Measurements from ENCODE around the gene DISP3. TPM values are rescaled to one million over a fixed set of nuclear protein-coding genes. Genes with fewer than 3 reads are reported as not detected.

The DISP3 gene
- total RNA-seq, 2 experiments from 2014 or later = 0.97 to 1.7 TPM

- POLR2A ChIA-PET = no interaction called here
- BruUV-seq (replicated peaks) = no TSS peak
- TF ChIP-seq CTCF (conservative IDR thresholded peaks at IDR 0.05; ENCODE audit: low read length) (no peak), EZH2phosphoT487 (IDR thresholded peaks at IDR 0.05; ENCODE audit: borderline replicate concordance, low read depth, low read length) (no peak)
Observed at GRCh38 chr1:11444907-11445306, 34.0 kb upstream of the DISP3 start.

DNA sequence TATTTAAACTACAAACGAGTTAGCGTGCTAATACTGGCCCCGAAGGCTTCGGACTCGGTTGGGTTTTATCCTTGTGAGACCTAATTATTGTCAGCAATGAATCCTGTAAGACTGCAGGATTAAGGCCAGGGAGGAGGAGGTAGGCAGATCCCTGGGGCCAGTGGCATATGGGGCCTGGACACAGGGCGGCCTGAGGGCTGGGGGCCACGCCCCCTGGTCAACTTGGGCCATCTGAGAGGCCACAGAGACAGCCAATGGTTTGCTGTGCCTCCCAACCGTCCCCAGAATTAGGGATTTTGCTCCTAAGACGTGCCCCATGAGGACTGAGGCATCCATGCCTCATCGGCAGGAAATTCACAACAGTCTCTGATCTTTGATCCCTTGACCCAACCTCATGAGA, 31.1 kb upstream of the DISP3 start:
- Histone ChIP-seq H3K4me3 (ENCODE audit: low read depth, low read length, poor library complexity, severe bottlenecking) (no peak overlapping the region), H3K4me1 (ENCODE audit: insufficient read depth, low read length, poor library complexity, severe bottlenecking) (no peaks in the 10 kb centered on the region), H2AFZ (ENCODE audit: low read length) (no peak overlapping the region), H3K27ac (ENCODE audit: low read depth, low read length, poor library complexity, severe bottlenecking) (no peak overlapping the region), H3K9me2 (ENCODE audit: insufficient read depth, low read length) (no peaks in the 10 kb centered on the region), H3K4me2 (ENCODE audit: low read length) (no peak overlapping the region), H3K79me2 (ENCODE audit: insufficient read depth, low read depth, low read length) (no peaks in the 10 kb centered on the region), H3K36me3 (ENCODE audit: insufficient read depth, low read length) (no peaks in the 10 kb centered on the region), H3K9me3 (ENCODE audit: low read length) (no peaks in the 10 kb centered on the region), H4K20me1 (ENCODE audit: insufficient read depth, low read length) (no peaks in the 10 kb centered on the region)
- TF ChIP-seq EZH2phosphoT487 (IDR thresholded peaks at IDR 0.05; ENCODE audit: borderline replicate concordance, low read depth, low read length) = no peak
- no peak for TF ChIP-seq CTCF (conservative IDR thresholded peaks at IDR 0.05; ENCODE audit: low read length)
- ChIA-PET POLR2A (no interaction called here), CTCF (ENCODE audit: unreplicated experiment) (no interaction called here)
- intact Hi-C loops (cut with micrococcal nuclease; ENCODE audit: unreplicated experiment) = no loop called here
- BruUV-seq (replicated peaks) = no TSS peak
- no peak for DNase-seq (ENCODE audit: low spot score)

More at GRCh38 chr1:11444907-11445306, 34.0 kb upstream of the DISP3 start:
- no peaks in the 10 kb centered on the region for H3K79me2 ChIP-seq (ENCODE audit: insufficient read depth, low read depth, low read length)
- no peak overlapping the region for H3K4me3 ChIP-seq (ENCODE audit: low read depth, low read length, poor library complexity, severe bottlenecking)
- DNase-seq (ENCODE audit: low spot score) = no peak
- H3K9me2 ChIP-seq (ENCODE audit: insufficient read depth, low read length) = no peaks in the 10 kb centered on the region
- intact Hi-C loops (cut with micrococcal nuclease; ENCODE audit: unreplicated experiment) = no loop called here
- no peaks in the 10 kb centered on the region for H3K4me1 ChIP-seq (ENCODE audit: insufficient read depth, low read length, poor library complexity, severe bottlenecking)
- H3K36me3 ChIP-seq (ENCODE audit: insufficient read depth, low read length) = no peaks in the 10 kb centered on the region
- CTCF ChIA-PET (ENCODE audit: unreplicated experiment) = no interaction called here
- H3K4me2 ChIP-seq (ENCODE audit: low read length) = no peak overlapping the region
- H3K27ac ChIP-seq (ENCODE audit: low read depth, low read length, poor library complexity, severe bottlenecking) = no peak overlapping the region
- no peaks in the 10 kb centered on the region for H4K20me1 ChIP-seq (ENCODE audit: insufficient read depth, low read length)
- no peak overlapping the region for H2AFZ ChIP-seq (ENCODE audit: low read length)
- no peaks in the 10 kb centered on the region for H3K9me3 ChIP-seq (ENCODE audit: low read length)

GRCh38 chr1:11448373-11449099, 30.4 kb upstream of the DISP3 start:
- Histone ChIP-seq H2AFZ (ENCODE audit: low read length) (no peak overlapping the region), H3K79me2 (ENCODE audit: insufficient read depth, low read depth, low read length) (no peaks in the 10 kb centered on the region), H3K27ac (ENCODE audit: low read depth, low read length, poor library complexity, severe bottlenecking) (no peak overlapping the region), H3K4me1 (ENCODE audit: insufficient read depth, low read length, poor library complexity, severe bottlenecking) (no peaks in the 10 kb centered on the region), H3K4me3 (ENCODE audit: low read depth, low read length, poor library complexity, severe bottlenecking) (no peak overlapping the region), H3K4me2 (ENCODE audit: low read length) (no peak overlapping the region), H3K9me3 (ENCODE audit: low read length) (no peaks in the 10 kb centered on the region), H3K9me2 (ENCODE audit: insufficient read depth, low read length) (no peaks in the 10 kb centered on the region), H4K20me1 (ENCODE audit: insufficient read depth, low read length) (no peaks in the 10 kb centered on the region), H3K36me3 (ENCODE audit: insufficient read depth, low read length) (no peaks in the 10 kb centered on the region)
- BruUV-seq (replicated peaks) = no TSS peak
- no peak for DNase-seq (ENCODE audit: low spot score)
- no peak for TF ChIP-seq CTCF (conservative IDR thresholded peaks at IDR 0.05; ENCODE audit: low read length)
- ChIA-PET POLR2A (no interaction called here), CTCF (ENCODE audit: unreplicated experiment) (no interaction called here)
- intact Hi-C loops (cut with micrococcal nuclease; ENCODE audit: unreplicated experiment) = no loop called here
